Osteocyte (in vitro differentiated cells): ENCODE results near the gene CACNG4. TPM values are rescaled to one million over a fixed set of nuclear protein-coding genes. Genes with fewer than 3 reads are reported as not detected.

Experiments
- DNase-seq: peaks from one replicate; pipeline ENCODE4 v3.0.0; 2021; ENCODE audit warnings: mixed read lengths; ENCODE audit not compliant: unreplicated experiment; ENCODE audit errors: extremely low spot score
- H3K27ac Mint-ChIP-seq: one replicate; pipeline ENCODE4 v1.8.0; 2021; ENCODE audit warnings: mild to moderate bottlenecking, mixed read lengths; ENCODE audit not compliant: unreplicated experiment
- H3K27me3 Mint-ChIP-seq: one replicate; pipeline ENCODE4 v1.8.0; 2021; ENCODE audit warnings: mixed read lengths; ENCODE audit not compliant: unreplicated experiment
- H3K36me3 Mint-ChIP-seq: one replicate; pipeline ENCODE4 v1.8.0; 2021; ENCODE audit warnings: mixed read lengths; ENCODE audit not compliant: unreplicated experiment
- H3K4me1 Mint-ChIP-seq: one replicate; pipeline ENCODE4 v1.8.0; 2021; ENCODE audit warnings: mixed read lengths; ENCODE audit not compliant: unreplicated experiment
- H3K4me3 Mint-ChIP-seq: one replicate; pipeline ENCODE4 v1.8.0; 2021; ENCODE audit warnings: mild to moderate bottlenecking, moderate library complexity, mixed read lengths; ENCODE audit not compliant: unreplicated experiment
- H3K9me3 Mint-ChIP-seq: one replicate; pipeline ENCODE4 v1.8.0; 2021; ENCODE audit warnings: mixed read lengths; ENCODE audit not compliant: unreplicated experiment
- total RNA-seq: library from RNA; stranded (reverse); gene quantifications from 2 replicates; pipeline ENCODE4 v1.2.1, GENCODE V29; 2021
- TF ChIP-seq, protein P1 (sequence below): fragments of 200-600 bp; sonication (generic); IDR thresholded peaks from 2 replicates; pipeline ENCODE4 v1.5.0; 2021; ENCODE audit warnings: antibody characterized with exemption, mild to moderate bottlenecking, moderate library complexity

The CACNG4 gene
- total RNA-seq, 1 donor from 2014 or later, result 5.6 TPM

- H3K27me3 Mint-ChIP-seq, result no peaks in the 10 kb centered on the region
- H3K36me3 Mint-ChIP-seq, result no peaks in the 10 kb centered on the region
- TF ChIP-seq, protein P1, sequence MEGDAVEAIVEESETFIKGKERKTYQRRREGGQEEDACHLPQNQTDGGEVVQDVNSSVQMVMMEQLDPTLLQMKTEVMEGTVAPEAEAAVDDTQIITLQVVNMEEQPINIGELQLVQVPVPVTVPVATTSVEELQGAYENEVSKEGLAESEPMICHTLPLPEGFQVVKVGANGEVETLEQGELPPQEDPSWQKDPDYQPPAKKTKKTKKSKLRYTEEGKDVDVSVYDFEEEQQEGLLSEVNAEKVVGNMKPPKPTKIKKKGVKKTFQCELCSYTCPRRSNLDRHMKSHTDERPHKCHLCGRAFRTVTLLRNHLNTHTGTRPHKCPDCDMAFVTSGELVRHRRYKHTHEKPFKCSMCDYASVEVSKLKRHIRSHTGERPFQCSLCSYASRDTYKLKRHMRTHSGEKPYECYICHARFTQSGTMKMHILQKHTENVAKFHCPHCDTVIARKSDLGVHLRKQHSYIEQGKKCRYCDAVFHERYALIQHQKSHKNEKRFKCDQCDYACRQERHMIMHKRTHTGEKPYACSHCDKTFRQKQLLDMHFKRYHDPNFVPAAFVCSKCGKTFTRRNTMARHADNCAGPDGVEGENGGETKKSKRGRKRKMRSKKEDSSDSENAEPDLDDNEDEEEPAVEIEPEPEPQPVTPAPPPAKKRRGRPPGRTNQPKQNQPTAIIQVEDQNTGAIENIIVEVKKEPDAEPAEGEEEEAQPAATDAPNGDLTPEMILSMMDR, result no peak
- peaks cover 19% of the 10 kb centered on the region for H3K4me1 Mint-ChIP-seq
- no peak overlapping the region for H3K27ac Mint-ChIP-seq
- no peak overlapping the region for H3K4me3 Mint-ChIP-seq
- DNase-seq, result no peak
- no peaks in the 10 kb centered on the region for H3K9me3 Mint-ChIP-seq
These were observed 11.8 kb downstream of the CACNG4 start for GRCh38 chr17:66976379-66976663.

DNA sequence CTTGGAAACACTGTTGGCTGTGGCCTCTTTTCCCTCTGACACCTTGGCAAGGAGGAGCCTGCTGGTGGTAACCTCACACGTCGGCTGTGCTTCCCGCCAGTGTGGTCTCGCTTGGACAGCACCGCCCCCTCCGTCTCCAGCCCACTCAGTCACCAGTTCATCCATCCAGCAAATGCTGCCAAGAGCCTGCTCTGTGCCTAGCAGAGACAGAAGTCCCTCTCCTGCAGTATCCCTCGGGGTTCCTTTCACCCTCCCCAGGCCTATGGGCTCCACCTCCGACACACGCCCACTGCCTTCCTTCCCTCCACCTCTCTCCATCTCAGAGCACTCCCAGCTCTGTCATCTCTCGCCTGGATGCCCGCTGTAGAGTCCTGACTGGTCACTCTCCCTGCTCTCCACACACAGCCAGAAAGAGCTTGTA, 12.3 kb downstream of the CACNG4 start:
- Mint-ChIP-seq H3K27me3 (no peaks in the 10 kb centered on the region), H3K9me3 (no peaks in the 10 kb centered on the region), H3K27ac (no peak overlapping the region), H3K4me3 (no peak overlapping the region), H3K4me1 (peaks cover 19% of the 10 kb centered on the region), H3K36me3 (no peaks in the 10 kb centered on the region)
- TF ChIP-seq, protein P1, result no peak
- no peak for DNase-seq

- DNase-seq, result no peak
- TF ChIP-seq, protein P1, result no peak
- Mint-ChIP-seq H3K4me1 (peaks cover 19% of the 10 kb centered on the region), H3K27me3 (no peaks in the 10 kb centered on the region), H3K36me3 (no peaks in the 10 kb centered on the region), H3K27ac (no peak overlapping the region), H3K9me3 (no peaks in the 10 kb centered on the region), H3K4me3 (no peak overlapping the region)
These were observed 14.1 kb downstream of the CACNG4 start for GRCh38 chr17:66978514-66979061.

- H3K4me3 Mint-ChIP-seq, result no peak overlapping the region
- no peak overlapping the region for H3K27ac Mint-ChIP-seq
- DNase-seq, result no peak
- H3K27me3 Mint-ChIP-seq, result no peaks in the 10 kb centered on the region
- TF ChIP-seq, protein P1, result no peak
- peaks cover 19% of the 10 kb centered on the region for H3K4me1 Mint-ChIP-seq
- H3K36me3 Mint-ChIP-seq, result no peaks in the 10 kb centered on the region
- H3K9me3 Mint-ChIP-seq, result no peaks in the 10 kb centered on the region
These were observed 16.4 kb downstream of the CACNG4 start for GRCh38 chr17:66980896-66981295.

GRCh38 chr17:66981983-66982508, 17.5 kb downstream of the CACNG4 start:
- TF ChIP-seq, protein P1, result no peak
- Mint-ChIP-seq H3K9me3 (no peaks in the 10 kb centered on the region), H3K27me3 (no peaks in the 10 kb centered on the region), H3K4me1 (peaks cover 19% of the 10 kb centered on the region), H3K36me3 (no peaks in the 10 kb centered on the region), H3K4me3 (no peak overlapping the region), H3K27ac (no peak overlapping the region)
- no peak for DNase-seq
